K562 (cell line): ENCODE data around the gene SLC22A8. TPM values are rescaled to one million over a fixed set of nuclear protein-coding genes. Genes with fewer than 3 reads are reported as not detected.

ENCODE experiments used
- ATAC-seq: fragments of 200-7000 bp; cut with Tn5 transposase; 3 replicates; pipeline ENCODE4 v1.9.1; 2020; ENCODE audit warnings: moderate library complexity
- BruUV-seq: library from RNA; stranded (reverse); fragments of 400-500 nt; replicated peaks from 2 replicates; lab custom pipeline; 2021; lab: Mats Ljungman, UMichigan
- CTCF ChIA-PET: fragments of 300-600 bp; formaldehyde crosslinking; extraction: SDS; loops from one replicate; lab custom pipeline; 2021; ENCODE audit warnings: low intra/inter-chr PET ratio; lab: Yijun Ruan, JAX
- POLR2A ChIA-PET: fragments of 300-600, 350-650 bp; sonication (Branson Sonifier 250); formaldehyde crosslinking; extraction: SDS; loops from one replicate; lab custom pipeline; 2021; ENCODE audit warnings: antibody characterized with exemption, inconsistent platforms; lab: Yijun Ruan, JAX
- DNase-seq, 4 experiments: peaks; one replicate each; pipeline versions ENCODE4 v3.0.0 to v3.0.0-alpha.2; 2011 to 2018; ENCODE audit warnings: low spot score in 3 of 4, mixed read lengths in 3 of 4; ENCODE audit errors: extremely low read depth in 1 of 4
- FAIRE-seq: peaks from 2 replicates; lab custom pipeline; 2011; peaks lifted over from hg19 to GRCh38; lab: Jason Lieb, UNC
- H2AFZ ChIP-seq: 2 replicates; pipeline ENCODE4 v1.6.0; 2011; ENCODE audit warnings: low read depth, low read length, control low read depth, inconsistent platforms
- H3K27ac ChIP-seq: fragments of 200-600 bp; 3 replicates; pipeline ENCODE4 v1.8.0; 2011; ENCODE audit warnings: low read depth, mild to moderate bottlenecking, control low read depth, inconsistent platforms, low read length, moderate library complexity, mixed read lengths; ENCODE audit errors: extremely low read depth
- H3K27me3 ChIP-seq, 2 experiments: fragments of 300-600 bp in 1 of 2; 2 replicates in 1 of 2; 3 replicates in 1 of 2; pipeline versions ENCODE4 v1.6.0 to v1.8.0; 2011; ENCODE audit warnings: inconsistent platforms in 2 of 2, low read length in 2 of 2, mild to moderate bottlenecking in 1 of 2, mixed read lengths in 1 of 2, moderate library complexity in 1 of 2; ENCODE audit not compliant: control insufficient read depth in 2 of 2, insufficient read depth in 2 of 2
- H3K36me3 ChIP-seq: fragments of 300-600 bp; 3 replicates; pipeline ENCODE4 v1.8.0; 2011; ENCODE audit warnings: mild to moderate bottlenecking, low read length, inconsistent platforms; ENCODE audit not compliant: control insufficient read depth, insufficient read depth
- H3K4me1 ChIP-seq, 2 experiments: fragments of 200-600 bp in 1 of 2; replicated peaks in 1 of 2; 2 replicates in 1 of 2; 3 replicates in 1 of 2; pipeline versions ENCODE4 v1.5.1 to v1.8.0; 2011; ENCODE audit warnings: inconsistent platforms in 2 of 2, low read length in 2 of 2, mild to moderate bottlenecking in 1 of 2, mixed read lengths in 1 of 2, moderate library complexity in 1 of 2; ENCODE audit not compliant: control insufficient read depth in 2 of 2, insufficient read depth in 2 of 2
- H3K4me2 ChIP-seq: 2 replicates; pipeline ENCODE4 v1.6.1; 2011; ENCODE audit warnings: low read length, control low read depth, inconsistent platforms, mixed read lengths; ENCODE audit not compliant: insufficient read depth
- H3K4me3 ChIP-seq: fragments of 200-600 bp; sonication (generic), shearing (Covaris generic); 2 replicates; pipeline ENCODE4 v1.5.1; 2016; ENCODE audit warnings: control low read depth, inconsistent platforms
- H3K79me2 ChIP-seq: fragments of 200-600 bp; 3 replicates; pipeline ENCODE4 v1.8.0; 2011; ENCODE audit warnings: low read length, inconsistent platforms; ENCODE audit not compliant: control insufficient read depth, insufficient read depth
- H3K9ac ChIP-seq, 2 experiments: 2 replicates each; pipeline versions ENCODE4 v1.6.0 to v1.6.1; 2011; ENCODE audit warnings: low read depth in 2 of 2, low read length in 2 of 2, control low read depth in 1 of 2, inconsistent platforms in 1 of 2, mild to moderate bottlenecking in 1 of 2, mixed read lengths in 1 of 2; ENCODE audit not compliant: insufficient read depth in 1 of 2
- H3K9me1 ChIP-seq: one replicate; pipeline ENCODE4 v1.6.0; 2011; ENCODE audit warnings: inconsistent platforms, mild to moderate bottlenecking, low read length, moderate library complexity; ENCODE audit not compliant: control insufficient read depth, insufficient read depth
- H3K9me3 ChIP-seq: replicated peaks from 2 replicates; pipeline ENCODE4 v1.5.1; 2011; ENCODE audit warnings: low read depth, low read length, inconsistent platforms; ENCODE audit not compliant: control insufficient read depth, insufficient read depth
- H4K20me1 ChIP-seq: replicated peaks from 2 replicates; pipeline ENCODE4 v1.6.1; 2011; ENCODE audit warnings: low read length, inconsistent platforms, mixed read lengths; ENCODE audit not compliant: control insufficient read depth, insufficient read depth
- BHLHE40 ChIP-seq: IDR thresholded peaks from 2 replicates; pipeline ENCODE4 v1.6.1; 2011; ENCODE audit warnings: low read length, improper control_type of control experiment
- CREM ChIP-seq: IDR thresholded peaks from 2 replicates; pipeline ENCODE4 v1.6.1; 2014; ENCODE audit warnings: antibody characterized with exemption, low read depth
- CTCF ChIP-seq, 3 experiments: IDR thresholded peaks in 2 of 3; conservative IDR thresholded peaks in 1 of 3; 2 replicates each; pipeline ENCODE4 v1.5.1; 2011 to 2012; ENCODE audit warnings: low read length in 3 of 3, mild to moderate bottlenecking in 3 of 3, control low read depth in 2 of 3, improper control_type of control experiment in 1 of 3, inconsistent platforms in 1 of 3, low read depth in 1 of 3, mixed read lengths in 1 of 3, moderate library complexity in 1 of 3; ENCODE audit not compliant: insufficient read depth in 2 of 3
- FOXJ2 ChIP-seq: fragments of 200-800 bp; sonication (Bioruptor generic); IDR thresholded peaks from 2 replicates; pipeline ENCODE4 v1.6.1; 2016; ENCODE audit warnings: missing genetic modification characterization, missing compliant biosample characterization
- FUS ChIP-seq: fragments of 200-400 bp; formaldehyde crosslinking; optimal IDR thresholded peaks from 2 replicates; pipeline ENCODE3; 2017; ENCODE audit warnings: low read depth, low read length
- MEIS2 ChIP-seq: fragments of 450-650 bp; IDR thresholded peaks from 2 replicates; pipeline ENCODE4 v1.6.1; 2014; ENCODE audit warnings: mild to moderate bottlenecking; ENCODE audit not compliant: partially characterized antibody
- MITF ChIP-seq: IDR thresholded peaks from 2 replicates; pipeline ENCODE4 v1.6.1; 2014; ENCODE audit warnings: antibody characterized with exemption
- WGBS: fragments of 100-300 bp; shearing (Covaris generic); methylation state at CpG from one replicate; pipeline ENCODE4 v1.1.6; 2016; ENCODE audit warnings: low coverage, mixed read lengths; ENCODE audit not compliant: insufficient coverage; ENCODE audit errors: missing lambda C conversion rate; 5-methylcytosine and 5-hydroxymethylcytosine counted together
- in situ Hi-C: fragments of 300-500 bp; cut with MboI; formaldehyde crosslinking; loops from 4 replicates; pipeline ENCODE4 v1.15.0; 2018; ENCODE audit warnings: inconsistent platforms, mixed read lengths
- intact Hi-C: fragments of 100-400 bp; cut with micrococcal nuclease; formaldehyde crosslinking; loops from 2 replicates; pipeline ENCODE4 v1.14.2; 2022
- polyA plus RNA-seq, 8 experiments: library from polyadenylated mRNA; depleted of rRNA in 4 of 8; stranded (reverse) in 5 of 8; unstranded in 3 of 8; fragments of >200 nt; fragmentation: Nextera tagmentation in 2 of 8; fragmentation: Illumina TruSeq in 1 of 8; extraction: Ambion mirVana in 2 of 8; extraction: Trizol in 1 of 8; gene quantifications; 2 replicates each; pipeline versions ENCODE4 v1.2.1 to v1.2.3, GENCODE V29; 2011 to 2014; ENCODE audit warnings: inconsistent platforms in 1 of 8, missing spikeins in 1 of 8
- total RNA-seq, 7 experiments: library from RNA; depleted of rRNA in 6 of 7; stranded (reverse); fragments of >200 nt in 6 of 7; fragmentation: Illumina TruSeq in 2 of 7; extraction: Trizol in 2 of 7; gene quantifications; 2 replicates each; pipeline versions ENCODE4 v1.2.1 to v1.2.3, GENCODE V29; 2011 to 2021; ENCODE audit warnings: low replicate concordance in 1 of 7
- TF ChIP-seq, protein P1 (sequence below), 2 experiments: IDR thresholded peaks in 1 of 2; conservative IDR thresholded peaks in 1 of 2; 2 replicates each; pipeline ENCODE4 v1.6.1; 2016; ENCODE audit warnings: low read depth in 2 of 2, mild to moderate bottlenecking in 1 of 2, missing compliant biosample characterization in 1 of 2, missing genetic modification characterization in 1 of 2, moderate library complexity in 1 of 2
- TF ChIP-seq, protein P2 (sequence below): fragments of 200-800 bp; sonication (Bioruptor generic); IDR thresholded peaks from 2 replicates; pipeline ENCODE4 v1.6.1; 2017; ENCODE audit warnings: missing genetic modification characterization, missing compliant biosample characterization

SLC22A8 gene
- total and polyA plus RNA-seq, 9 of the 15 experiments (the other 6 are each of a cell fraction or from before 2014, with no cell fraction given) = not detected

- ATAC-seq (no peak), FAIRE-seq (no peak)
- POLR2A ChIA-PET = interaction anchor here (1.3 kb wide), 1 partner anchor 118 kb away, joined by 3 read pairs; no protein-coding TSS in a partner anchor
Observed at GRCh38 chr11:62958547-62959421, 56.9 kb downstream of the SLC22A8 start.

More at GRCh38 chr11:62958547-62959421, 56.9 kb downstream of the SLC22A8 start:
- no peak overlapping the region for H3K4me3 ChIP-seq
- no peaks in the 10 kb centered on the region for H3K9me1 ChIP-seq
- H3K4me2 ChIP-seq = no peak overlapping the region
- H2AFZ ChIP-seq = no peak overlapping the region
- no peaks in the 10 kb centered on the region for H3K9me3 ChIP-seq
- H3K79me2 ChIP-seq = no peaks in the 10 kb centered on the region
- no peak overlapping the region for H3K9ac ChIP-seq
- 4% methylated on average over 11 of the region's 11 CpGs for WGBS
- CTCF ChIA-PET = interaction anchor here (0.6 kb wide), 1 partner anchor 172 kb away, joined by 6 read pairs; the partner anchor contains the start of gene TMEM179B
- H3K27me3 ChIP-seq = peaks cover 10 to 14% of the 10 kb centered on the region in 2 experiments; a peak in 4 of 5 replicates
- TF ChIP-seq CTCF (IDR thresholded peaks at IDR 0.05 in 2 of 3, conservative IDR thresholded peaks at IDR 0.05 in 1 of 3; ENCODE audit: insufficient read depth in 2 of 3, low read depth in 1 of 3, low read length in 3 of 3) (no peak), BHLHE40 (peak; percentile 29; the same call in 1 of the 2 replicates), FOXJ2 (tag) (0 out of 2 replicates have a peak, but pooled peaks have one; percentile 32), CREM (no peak), MEIS2 (peak; percentile 53), FUS (no peak), MITF (no peak)
- TF ChIP-seq, protein P1, sequence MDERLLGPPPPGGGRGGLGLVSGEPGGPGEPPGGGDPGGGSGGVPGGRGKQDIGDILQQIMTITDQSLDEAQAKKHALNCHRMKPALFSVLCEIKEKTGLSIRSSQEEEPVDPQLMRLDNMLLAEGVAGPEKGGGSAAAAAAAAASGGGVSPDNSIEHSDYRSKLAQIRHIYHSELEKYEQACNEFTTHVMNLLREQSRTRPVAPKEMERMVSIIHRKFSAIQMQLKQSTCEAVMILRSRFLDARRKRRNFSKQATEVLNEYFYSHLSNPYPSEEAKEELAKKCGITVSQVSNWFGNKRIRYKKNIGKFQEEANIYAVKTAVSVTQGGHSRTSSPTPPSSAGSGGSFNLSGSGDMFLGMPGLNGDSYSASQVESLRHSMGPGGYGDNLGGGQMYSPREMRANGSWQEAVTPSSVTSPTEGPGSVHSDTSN (CRISPR knock-in tag; IDR thresholded peaks at IDR 0.05; ENCODE audit: low read depth) = no peak
- TF ChIP-seq, protein P1 (tag; conservative IDR thresholded peaks at IDR 0.05; ENCODE audit: low read depth) = peak; percentile 88
- TF ChIP-seq, protein P2, sequence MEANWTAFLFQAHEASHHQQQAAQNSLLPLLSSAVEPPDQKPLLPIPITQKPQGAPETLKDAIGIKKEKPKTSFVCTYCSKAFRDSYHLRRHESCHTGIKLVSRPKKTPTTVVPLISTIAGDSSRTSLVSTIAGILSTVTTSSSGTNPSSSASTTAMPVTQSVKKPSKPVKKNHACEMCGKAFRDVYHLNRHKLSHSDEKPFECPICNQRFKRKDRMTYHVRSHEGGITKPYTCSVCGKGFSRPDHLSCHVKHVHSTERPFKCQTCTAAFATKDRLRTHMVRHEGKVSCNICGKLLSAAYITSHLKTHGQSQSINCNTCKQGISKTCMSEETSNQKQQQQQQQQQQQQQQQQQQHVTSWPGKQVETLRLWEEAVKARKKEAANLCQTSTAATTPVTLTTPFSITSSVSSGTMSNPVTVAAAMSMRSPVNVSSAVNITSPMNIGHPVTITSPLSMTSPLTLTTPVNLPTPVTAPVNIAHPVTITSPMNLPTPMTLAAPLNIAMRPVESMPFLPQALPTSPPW (CRISPR knock-in tag) = peak; percentile 41; the same call in 1 of the 2 replicates
- H3K36me3 ChIP-seq = no peaks in the 10 kb centered on the region
- no peaks in the 10 kb centered on the region; the same call in 1 of the 2 replicates for H4K20me1 ChIP-seq
- H3K4me1 ChIP-seq = peaks cover 0 to 3% of the 10 kb centered on the region in 2 experiments; a peak in 1 of 5 replicates
- no peak overlapping the region for H3K27ac ChIP-seq
- BruUV-seq = no TSS peak
- no peak for DNase-seq
- in situ Hi-C loops (no loop called here), intact Hi-C loops (no loop called here)
